ENCODE measurements around the gene CEP162. TPM values are rescaled to one million over a fixed set of nuclear protein-coding genes. Genes with fewer than 3 reads are reported as not detected.
"Not testable (repeated sequence)": the region's sequence is repeated elsewhere in the genome, so short reads cannot be mapped to it uniquely, and the experiment has no call there.

The CEP162 gene
- total RNA-seq, 1 donor from 2014 or later: 5.7 TPM

DNA sequence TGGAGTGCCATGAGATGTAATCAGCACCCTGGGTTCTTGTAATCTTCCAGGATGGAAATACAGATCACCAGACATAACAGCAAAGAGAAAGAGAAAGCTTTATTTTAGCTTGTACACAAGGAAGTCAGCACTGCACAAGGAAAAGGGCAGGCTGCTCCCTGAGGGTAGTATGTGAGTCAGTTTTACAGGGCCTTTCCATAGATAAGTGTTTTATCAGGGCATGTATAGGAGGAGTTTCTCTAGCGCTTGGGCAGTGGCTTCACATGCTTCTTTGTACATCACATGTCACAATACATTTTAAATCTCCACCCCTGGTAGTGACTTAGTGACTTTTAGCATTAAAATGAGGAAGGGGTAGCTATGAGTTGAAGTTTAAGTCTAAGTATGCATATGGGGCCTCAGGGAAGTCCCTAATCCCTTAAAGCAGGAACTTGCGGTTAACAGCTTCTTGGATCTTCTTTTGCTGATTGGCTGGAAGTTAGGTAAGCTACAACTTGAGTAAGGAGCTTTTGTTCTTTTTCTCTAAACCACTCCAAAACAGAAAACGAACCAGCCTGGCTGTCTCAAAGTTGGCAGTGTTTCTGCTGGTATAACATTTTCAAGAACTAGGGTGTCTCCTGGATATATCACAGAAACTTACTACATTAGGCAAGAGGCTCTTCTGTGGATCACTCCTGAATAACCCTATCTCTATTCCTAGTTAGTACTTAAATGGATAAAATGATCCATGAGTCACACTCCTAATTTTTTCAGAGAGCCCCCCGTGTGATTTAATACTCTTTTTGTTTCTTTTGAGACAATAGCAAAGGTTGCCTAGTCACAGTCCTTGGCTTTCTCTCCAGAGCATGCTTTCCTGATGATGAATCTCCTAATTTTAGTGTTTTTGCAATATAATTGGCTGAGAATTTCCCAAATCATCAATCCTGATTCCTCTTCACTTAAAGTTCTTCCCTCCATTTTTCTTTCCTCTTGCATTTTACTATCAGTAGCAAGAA lies 133.7 kb downstream of the CEP162 start:
- DNase-seq (ENCODE audit: extremely low read depth, low read depth, low spot score): no peak

DNA sequence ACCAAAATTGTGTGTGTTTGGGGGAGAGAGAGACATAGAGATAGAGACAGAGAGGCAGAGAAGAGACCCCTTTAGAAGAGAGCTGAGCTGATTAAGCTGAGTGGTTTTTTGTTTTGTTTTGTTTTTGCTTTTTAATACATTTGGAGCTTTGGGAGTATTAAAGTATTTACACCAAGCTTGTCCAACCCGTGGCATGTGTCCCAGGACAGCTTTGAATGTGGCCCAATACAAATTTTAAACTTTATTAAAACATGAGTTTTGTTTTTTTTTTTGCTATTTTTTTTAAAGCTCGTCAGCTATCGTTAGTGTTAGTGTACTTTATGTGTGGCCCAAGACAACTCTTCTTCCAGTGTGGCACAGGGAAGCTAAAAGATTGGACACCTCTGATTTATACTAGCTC lies 137.9 kb downstream of the CEP162 start:
- DNase-seq (ENCODE audit: extremely low read depth, low read depth, low spot score): no peak

DNA sequence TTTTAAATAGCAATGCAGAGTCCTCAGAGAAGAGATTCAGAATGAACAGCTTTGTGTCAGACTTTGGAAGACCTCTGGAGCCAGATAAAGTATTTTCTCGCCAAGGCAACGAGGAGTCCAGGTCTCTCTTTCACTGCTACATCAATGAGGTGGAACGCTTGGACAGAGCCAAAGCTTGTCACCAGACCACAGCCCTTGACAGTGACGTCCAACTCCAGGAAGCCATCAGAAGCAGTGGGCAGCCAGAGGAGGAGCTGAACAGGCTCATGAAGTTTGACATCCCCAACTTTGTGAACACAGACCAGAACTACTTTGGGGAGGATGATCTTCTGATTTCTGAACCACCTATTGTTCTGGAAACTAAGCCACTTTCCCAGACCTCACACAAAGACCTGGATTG lies 138.4 kb downstream of the CEP162 start:
- no peak for DNase-seq (ENCODE audit: extremely low read depth, low read depth, low spot score)

DNA sequence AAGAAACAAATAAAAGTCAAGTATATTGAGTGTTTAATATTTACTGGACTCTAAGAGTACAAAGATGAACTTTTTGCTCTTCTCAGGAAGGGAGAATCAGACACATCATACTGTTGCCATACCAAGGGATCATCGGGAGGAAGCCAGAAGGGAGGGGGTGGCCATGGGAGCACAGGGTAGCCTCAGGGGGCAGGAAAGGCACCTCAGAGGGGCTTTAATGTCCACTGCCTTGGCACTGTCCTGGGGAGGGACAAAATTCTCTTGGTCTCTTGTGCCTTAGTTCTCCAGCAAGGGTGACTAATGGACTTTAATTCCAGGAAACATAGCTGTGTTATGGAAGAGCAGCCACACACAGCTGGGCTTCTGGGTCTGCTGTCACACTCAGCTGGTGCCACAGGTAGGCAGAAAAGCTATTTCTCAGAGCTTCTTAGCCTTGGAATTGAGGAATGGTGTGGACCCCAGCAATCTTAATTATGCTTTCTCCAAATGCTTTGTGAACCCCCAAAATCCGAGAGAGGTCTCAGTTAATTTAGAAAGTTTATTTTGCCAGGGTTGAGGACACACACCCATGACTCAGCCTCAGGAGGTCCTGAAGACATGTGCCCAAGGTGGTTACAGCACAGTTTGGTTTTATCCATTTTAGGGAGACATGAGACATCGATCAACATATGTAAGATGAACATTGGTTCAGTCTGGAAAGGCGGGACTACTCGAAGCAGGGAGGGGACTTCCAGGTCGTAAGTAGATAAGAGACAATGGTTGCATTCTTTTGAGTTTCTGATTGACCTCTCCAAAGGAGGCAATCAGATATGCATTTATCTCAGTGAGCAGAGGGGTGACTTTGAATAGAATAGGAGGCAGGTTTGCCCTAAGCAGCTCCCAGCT lies 140.7 kb downstream of the CEP162 start:
- DNase-seq (ENCODE audit: extremely low read depth, low read depth, low spot score): no peak

DNA sequence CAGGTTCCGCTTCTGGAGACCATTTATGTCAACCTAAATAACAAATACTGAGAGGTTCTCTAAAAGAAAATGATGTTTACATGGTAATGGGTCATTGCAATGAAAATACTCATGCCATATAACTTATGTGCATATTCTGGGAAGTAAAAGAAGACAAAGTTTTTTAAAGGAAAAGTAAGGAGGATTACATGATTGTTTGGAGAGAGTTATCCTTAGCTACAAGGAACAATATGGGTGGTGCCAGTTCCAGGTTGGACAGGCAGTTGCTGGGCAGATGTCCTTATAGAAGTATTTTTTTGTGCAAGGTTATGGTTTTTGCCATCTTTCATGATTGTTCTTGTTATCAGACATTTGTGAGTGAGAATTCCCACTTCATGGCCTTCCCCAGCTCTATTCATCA lies 141.4 kb downstream of the CEP162 start:
- DNase-seq (ENCODE audit: extremely low read depth, low read depth, low spot score): no peak

GRCh38 chr6:84084705-84085104 lies 142.7 kb downstream of the CEP162 start:
- not testable (repeated sequence) for DNase-seq (ENCODE audit: extremely low read depth, low read depth, low spot score)

GRCh38 chr6:84082689-84083265 lies 144.7 kb downstream of the CEP162 start:
- DNase-seq (ENCODE audit: extremely low read depth, low read depth, low spot score): no peak

- DNase-seq (ENCODE audit: extremely low read depth, low read depth, low spot score): no peak
Measured at GRCh38 chr6:84081222-84081621, 146.2 kb downstream of the CEP162 start.

- no peak for DNase-seq (ENCODE audit: extremely low read depth, low read depth, low spot score)
Measured at GRCh38 chr6:84078335-84078734, 149.1 kb downstream of the CEP162 start.

DNA sequence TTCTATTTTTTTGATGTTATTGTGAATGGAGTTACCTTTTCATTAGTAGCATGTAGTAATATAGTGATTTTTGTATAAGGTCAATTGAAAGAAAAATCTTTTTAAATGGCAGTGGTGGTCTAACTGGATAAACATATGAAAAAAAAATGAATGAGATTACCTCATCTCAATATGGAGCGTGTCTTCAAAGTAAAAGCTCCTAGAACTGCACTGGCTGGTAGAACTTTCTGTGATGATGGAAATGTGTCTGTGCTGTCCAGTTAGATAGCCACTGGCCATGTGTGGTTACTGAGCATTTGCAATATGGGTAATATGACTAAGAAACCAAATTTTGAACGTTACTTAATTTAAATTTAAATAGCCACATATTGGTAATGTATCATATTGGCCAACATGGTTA lies 149.8 kb downstream of the CEP162 start:
- DNase-seq (ENCODE audit: extremely low read depth, low read depth, low spot score): no peak

DNA sequence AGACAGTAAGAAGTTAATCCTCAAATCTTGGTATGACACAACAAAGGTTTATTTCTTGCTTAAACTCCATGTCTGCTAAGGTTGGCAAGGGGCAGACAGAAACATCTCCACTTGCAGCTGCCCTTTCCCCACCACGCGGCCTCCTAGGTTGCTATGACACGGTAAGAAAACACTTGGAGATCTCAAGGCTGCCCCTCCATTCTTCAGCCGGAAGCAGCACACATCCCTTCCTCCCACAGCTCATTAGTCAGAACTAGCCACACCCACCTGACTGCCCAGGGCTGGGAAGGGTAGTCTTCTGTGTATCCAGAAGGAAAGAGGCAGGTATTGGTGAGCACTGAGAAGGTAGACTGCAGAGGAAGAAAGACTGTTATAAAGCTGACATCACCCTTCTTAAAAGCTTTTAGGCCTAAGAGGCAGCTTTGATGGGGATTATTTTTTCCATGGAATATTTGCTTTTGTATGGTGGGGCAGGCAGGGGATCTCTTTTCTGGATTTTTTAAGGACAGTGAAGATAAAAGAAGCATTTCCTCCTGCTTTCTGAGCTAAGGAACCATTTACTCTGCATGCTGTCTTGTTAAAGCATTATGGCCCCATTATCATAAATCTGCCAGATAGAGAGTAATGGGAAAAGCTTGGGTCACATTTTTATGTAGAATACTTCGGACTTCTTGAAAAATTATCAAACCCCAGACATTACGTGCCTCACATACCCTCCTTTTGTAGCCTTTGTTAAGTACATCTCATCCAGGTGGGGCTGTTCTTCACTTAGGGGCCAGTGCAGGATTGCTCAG lies 152.3 kb downstream of the CEP162 start:
- DNase-seq (ENCODE audit: extremely low read depth, low read depth, low spot score): no peak

Other genes starting within 250 kb of the CEP162 start
- 0.23 TPM in 1 of 2 replicates, not detected in the other for gene MRAP2, start 193.9 kb downstream of the CEP162 start, total RNA-seq

Measured in glomerular endothelial cell (primary cell).